ENCODE results near the gene PRDX3.
"Not testable (repeated sequence)": the region's sequence is repeated elsewhere in the genome, so short reads cannot be mapped to it uniquely, and the experiment has no call there.

PRDX3 gene

GRCh38 chr10:119165171-119166117 is 13.2 kb downstream of the PRDX3 start, which contains the start of gene SFXN4:
SFXN4 (minus strand) TSS chr10:119165714; CDS start chr10:119165647, 67 bp downstream.
- DNase-seq (ENCODE audit: low read depth): peak; percentile 13

DNA sequence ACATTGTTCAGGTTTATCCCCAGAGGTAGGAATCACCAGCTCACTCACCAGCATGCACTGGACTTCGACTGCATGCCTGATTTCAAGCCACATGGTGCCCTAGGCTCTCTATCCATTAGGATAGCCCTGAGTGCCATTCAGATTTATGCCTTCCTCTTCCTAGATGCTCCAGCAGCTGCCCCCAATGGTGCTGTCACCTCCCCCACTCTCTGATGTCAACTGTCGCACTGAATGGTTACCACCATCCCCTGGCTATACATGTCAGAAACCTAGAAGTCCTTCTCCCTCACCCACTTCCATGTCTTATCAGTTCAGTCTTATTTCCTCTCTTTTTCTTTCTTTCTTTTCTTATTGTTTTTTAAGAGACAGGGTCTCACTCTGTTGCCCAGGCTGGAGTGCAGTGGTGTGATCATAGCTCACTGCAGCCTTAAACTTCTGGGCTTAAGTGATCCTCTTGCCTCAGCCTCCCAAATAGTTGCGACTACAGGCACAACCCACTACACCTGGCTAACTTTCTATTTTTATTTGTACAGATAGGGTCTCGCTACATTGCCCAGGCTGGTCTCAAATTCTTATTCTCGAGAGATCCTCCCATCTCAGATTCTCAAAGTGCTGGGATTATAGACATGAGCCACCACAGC is 16.0 kb downstream of the PRDX3 start:
- no peak for DNase-seq (ENCODE audit: low read depth)

DNA sequence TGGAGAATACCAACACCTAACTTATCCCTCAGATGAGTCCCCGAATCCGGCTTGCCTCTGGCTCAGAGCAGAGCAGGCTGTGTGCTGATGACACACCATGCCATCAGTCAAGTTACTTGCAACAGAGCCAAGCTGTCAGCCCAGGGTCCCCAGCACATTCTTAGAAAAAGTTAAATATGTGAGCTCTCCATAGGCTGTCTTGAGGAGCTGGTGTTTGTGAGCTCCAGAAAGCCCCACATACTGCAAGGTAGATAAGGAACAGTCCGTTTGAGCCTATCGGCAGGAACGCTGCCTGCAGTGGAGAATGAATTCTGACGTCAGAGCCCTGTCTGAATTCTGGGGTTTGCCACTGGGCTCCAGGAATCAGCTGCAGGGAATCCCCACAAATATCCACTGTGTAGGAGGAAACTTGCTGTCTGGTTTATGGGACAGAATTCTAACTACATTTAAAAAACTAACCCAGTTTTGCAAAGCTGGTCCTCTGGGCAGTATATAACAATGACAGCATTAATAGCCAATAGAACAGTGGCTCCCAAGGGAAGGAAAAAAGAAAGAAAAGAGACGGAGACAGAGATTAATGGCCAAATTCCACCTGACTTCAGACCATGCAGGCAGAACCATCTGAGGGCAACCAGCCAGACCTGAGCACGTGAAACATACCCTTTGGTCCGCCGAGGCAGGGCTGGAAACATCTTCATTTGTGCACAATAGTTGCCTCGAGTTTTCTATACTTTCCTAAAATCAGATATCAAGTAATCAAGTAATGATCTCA is 16.7 kb downstream of the PRDX3 start:
- DNase-seq (ENCODE audit: low read depth): no peak

GRCh38 chr10:119159332-119159731 is 19.3 kb downstream of the PRDX3 start:
- DNase-seq (ENCODE audit: low read depth): no peak

GRCh38 chr10:119153661-119154060 is 25.0 kb downstream of the PRDX3 start:
- no peak for DNase-seq (ENCODE audit: low read depth)

DNA sequence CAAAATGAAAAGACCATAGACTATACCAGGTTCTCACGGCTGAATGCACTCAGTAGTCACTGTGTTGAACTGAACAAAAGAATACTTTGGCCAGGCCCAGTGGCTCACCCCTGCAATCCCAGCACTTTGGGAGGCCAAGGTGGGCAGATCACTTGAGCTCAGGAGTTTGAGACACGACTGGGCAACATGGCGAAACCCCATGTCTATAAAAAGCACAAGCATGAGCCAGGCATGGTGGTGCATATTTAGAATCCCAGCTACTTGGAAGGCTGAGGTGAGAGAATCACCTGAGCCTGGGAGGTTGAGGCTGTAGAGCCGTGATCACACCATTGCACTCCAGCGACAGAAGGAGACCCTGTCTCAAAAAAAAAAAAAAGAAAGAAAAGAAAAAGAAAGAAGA is 25.6 kb downstream of the PRDX3 start:
- no peak for DNase-seq (ENCODE audit: low read depth)

- not testable (repeated sequence) for DNase-seq (ENCODE audit: low read depth)
Measured at GRCh38 chr10:119151601-119152000, 27.0 kb downstream of the PRDX3 start.

DNA sequence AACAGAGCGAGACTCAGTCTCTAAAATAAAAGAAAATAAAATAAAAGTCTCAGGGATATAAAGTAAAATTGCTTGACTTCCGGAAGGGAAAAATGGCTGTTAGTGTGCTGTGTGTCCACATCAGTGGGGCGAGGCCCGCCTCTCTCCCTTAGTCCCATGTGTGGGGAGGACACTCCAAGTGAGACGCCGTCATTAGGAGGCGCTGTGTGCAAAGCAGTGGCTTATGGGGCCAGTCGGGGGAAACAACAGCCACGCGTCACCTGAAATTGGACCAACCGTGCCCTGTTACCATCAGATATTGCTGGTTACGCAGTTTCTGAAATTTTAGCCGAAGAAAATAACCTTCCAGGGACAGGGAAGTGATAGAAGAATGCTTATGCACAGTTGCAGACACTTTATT is 28.9 kb downstream of the PRDX3 start:
- DNase-seq (ENCODE audit: low read depth): no peak

DNA sequence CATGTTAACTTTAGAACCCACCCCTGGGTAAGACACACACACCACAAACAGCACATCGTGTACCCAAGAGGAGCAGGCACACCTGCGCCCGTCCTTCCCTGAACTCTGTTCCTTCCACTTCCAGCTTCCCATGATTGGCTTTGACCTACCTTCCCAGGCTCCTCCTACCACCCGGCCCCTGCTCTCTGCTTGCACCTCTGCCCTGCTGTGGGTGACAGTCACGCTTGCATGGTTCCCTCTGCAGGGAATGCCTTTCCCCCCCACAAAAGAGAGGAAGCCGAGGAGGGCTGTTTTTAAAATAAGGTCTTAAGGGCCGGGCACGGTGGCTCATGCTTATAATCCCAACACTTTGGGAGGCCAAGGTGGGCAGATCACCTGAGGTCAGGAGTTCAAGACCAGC is 29.5 kb downstream of the PRDX3 start:
- DNase-seq (ENCODE audit: low read depth): no peak

GRCh38 chr10:119143657-119144056 is 35.0 kb downstream of the PRDX3 start:
- no peak for DNase-seq (ENCODE audit: low read depth)

DNA sequence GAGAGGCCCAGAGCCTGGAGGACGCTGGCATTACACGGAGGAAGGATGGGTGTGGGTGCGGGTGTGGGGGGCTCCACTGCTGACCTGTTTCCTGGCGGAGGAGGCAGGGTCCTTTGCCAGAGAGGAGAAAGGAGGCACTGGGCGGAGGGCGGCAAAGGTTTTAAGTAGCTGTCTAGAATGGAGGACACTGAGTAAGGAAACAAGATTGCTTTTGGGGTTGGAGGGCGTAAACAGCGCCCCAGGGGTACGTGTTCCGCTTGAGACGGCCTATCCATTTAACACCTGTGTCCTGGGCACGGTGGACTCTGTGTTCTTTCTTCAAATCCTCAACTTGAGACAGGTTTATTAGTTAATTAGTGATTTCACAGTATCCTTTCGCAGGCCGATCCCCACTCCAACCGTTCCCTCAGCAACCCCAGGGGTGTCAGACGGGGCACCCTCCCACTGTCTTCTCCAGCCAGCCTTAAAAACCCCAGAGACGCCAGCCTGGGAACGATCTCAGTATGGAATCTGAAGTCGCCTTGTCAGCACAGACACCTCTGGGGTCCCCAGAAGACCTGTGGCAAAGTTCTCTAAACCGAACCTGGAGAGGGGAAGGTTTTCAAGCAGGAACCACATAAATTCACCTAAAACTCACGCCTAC is 37.9 kb downstream of the PRDX3 start:
- no peak for DNase-seq (ENCODE audit: low read depth)

- no peak for DNase-seq (ENCODE audit: low read depth)
Measured at GRCh38 chr10:119139464-119140067, 39.0 kb downstream of the PRDX3 start.

DNA sequence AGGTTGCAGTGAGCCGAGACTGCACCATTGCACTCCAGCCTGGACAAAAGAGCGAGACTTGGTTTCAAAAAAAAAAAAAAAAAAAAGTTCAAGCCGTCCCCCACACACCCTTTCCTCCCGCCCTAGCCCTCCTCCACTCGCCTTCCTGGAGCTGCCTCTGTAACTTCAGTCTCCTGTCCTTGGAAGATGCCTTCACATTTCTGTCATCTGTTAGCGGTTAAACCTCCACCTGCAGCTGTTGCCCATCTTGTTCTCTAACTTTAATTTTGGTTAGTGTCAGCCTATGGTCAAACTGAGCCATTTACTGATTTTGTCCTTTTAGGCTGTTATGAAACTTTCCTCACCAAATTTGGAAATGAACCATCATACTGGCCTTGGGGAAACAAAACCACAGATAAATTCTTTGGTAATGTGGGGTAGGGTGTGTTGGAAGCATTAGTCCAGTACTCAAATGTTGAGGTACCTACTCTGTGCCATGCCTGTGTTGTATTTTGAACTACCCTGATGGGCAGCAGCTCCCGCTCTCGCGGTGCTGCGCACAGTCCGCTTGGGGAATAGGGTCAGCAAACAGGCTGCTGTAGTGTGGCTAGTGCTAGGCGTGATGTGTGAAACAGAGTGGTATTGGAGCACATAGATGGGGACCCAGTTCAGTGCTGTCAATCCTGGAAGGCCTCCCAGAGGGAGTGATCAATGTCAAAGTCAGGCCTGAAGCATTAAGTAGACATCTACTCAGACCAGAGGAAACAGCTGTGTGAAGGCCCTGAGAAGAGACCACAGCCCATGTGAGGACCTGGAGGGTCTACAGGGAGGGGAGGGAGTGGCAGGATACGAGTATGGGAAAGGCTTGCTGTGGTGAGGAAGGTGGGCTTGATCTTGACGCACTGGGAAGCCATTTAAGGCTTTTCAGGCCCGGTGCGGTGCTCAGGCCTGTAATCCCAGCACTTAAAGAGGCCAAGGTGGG is 40.0 kb downstream of the PRDX3 start:
- DNase-seq (ENCODE audit: low read depth): no peak

DNA sequence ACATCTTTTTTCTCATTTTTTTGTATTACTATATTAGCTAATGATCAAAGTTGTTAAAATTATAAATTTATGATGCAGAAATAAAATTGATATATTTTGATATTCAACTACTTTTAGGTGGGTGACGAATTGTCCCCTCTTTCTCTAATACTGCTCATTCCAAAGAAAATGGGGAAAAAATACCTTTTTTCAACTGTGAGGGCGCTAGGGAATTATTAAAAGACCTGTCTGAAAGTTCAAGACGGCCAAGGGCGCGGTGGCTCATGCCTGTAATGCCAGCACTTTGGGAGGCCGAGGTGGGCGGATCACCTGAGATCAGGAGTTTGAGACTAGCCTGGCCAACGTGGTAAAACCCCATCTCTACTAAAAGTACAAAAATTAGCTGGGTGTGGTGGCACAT is 40.7 kb downstream of the PRDX3 start:
- not testable (repeated sequence) for DNase-seq (ENCODE audit: low read depth)

DNA sequence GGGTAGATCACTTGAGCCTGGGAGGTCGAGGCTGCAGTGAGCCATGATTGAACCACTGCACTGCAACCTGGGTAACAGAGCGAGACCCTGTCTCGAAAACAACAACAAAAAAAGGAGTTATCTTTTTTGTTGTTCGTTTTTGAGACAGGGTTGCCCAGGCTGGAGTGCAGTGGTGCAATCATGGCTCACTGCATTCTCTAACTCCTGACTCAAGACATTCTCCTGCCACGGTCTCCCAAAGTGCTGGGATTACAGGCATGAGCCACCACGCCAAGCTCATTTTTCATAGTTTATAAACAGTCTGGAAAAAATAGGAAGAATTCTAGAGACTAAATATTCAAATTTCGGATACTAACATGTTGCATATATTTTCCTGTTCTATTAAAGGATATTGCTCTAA is 42.5 kb downstream of the PRDX3 start:
- DNase-seq (ENCODE audit: low read depth): no peak

DNA sequence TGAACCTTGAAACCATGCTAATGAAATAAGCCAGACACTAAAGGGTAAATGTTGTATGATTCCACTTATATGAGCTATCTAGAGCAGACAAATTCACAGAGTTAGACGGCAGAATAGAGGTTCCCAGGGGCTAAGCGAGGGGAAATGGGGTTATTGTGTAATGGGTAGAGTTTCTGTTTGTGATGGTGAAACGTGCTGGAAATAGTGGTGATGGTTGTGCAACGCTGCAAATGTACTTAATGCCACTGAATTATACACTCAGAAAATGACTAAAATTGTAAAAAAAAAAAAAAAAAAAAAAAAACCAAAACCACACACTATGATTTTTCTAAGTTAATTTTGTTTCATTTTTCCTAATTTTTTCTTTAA is 43.1 kb downstream of the PRDX3 start:
- no peak for DNase-seq (ENCODE audit: low read depth)

GRCh38 chr10:119133949-119134348 is 44.7 kb downstream of the PRDX3 start:
- DNase-seq (ENCODE audit: low read depth): no peak

DNA sequence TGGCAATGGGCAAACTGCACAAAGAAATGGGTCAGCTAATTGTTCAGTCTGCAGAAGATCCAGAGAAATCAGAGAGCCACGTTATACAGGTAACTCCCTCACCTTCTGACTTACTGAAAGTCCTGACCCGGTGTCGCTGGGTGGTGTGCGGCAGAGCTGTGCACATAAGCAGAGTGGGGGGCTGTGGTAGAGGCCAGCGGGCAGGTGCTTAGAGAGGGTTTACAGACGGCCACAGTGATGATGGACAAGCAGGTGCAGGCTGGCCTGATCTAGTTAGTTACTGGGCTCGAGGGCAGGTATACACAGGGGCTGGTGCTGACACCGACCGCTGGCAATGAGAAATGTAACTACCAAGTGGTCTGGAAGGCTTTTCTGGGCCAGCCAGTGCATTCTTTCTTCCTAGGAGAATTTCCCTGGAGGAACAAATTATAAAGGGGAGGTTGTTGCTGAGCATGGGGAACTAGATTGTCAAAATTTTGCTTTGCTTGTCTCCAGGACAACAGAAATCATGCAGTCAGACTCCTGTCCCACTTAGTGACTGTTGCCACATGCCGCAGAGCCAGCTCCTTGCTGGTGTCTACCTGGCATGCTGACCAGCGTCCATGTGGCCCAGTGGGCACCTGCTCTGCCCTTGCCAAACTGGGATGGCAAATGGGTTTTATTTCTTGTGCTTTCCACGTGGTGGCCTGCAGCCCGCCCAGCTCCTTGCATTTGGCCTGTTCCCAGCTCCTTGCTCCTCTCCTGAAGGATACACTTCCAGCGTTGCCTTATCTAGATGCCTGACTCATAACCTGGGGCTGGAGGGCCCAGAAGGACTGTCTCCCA is 45.9 kb downstream of the PRDX3 start:
- no peak for DNase-seq (ENCODE audit: low read depth)

GRCh38 chr10:119131512-119132240 is 46.9 kb downstream of the PRDX3 start:
- no peak for DNase-seq (ENCODE audit: low read depth)

Data from GM04503 (cell line).